HG02870 (cell line): ENCODE measurements around the gene TRAPPC2.
"Not testable (repeated sequence)": the region's sequence is repeated elsewhere in the genome, so short reads cannot be mapped to it uniquely, and the experiment has no call there.

ENCODE experiments used
- ATAC-seq: cut with Tn5 transposase; IDR thresholded peaks from one replicate; pipeline ENCODE4 v1.9.1; 2021; ENCODE audit warnings: mild to moderate bottlenecking, moderate library complexity; ENCODE audit not compliant: unreplicated experiment

Gene TRAPPC2

GRCh38 chrX:13699183-13699826 is 35.1 kb downstream of the TRAPPC2 start:
- peak; percentile 45 for ATAC-seq

- no peak for ATAC-seq
Measured at GRCh38 chrX:13698432-13698831, 36.0 kb downstream of the TRAPPC2 start.

GRCh38 chrX:13697976-13698375 is 36.4 kb downstream of the TRAPPC2 start:
- ATAC-seq, result no peak

- no peak for ATAC-seq
Measured at GRCh38 chrX:13697455-13697854, 37.0 kb downstream of the TRAPPC2 start.

- no peak for ATAC-seq
Measured at GRCh38 chrX:13695601-13696115, 38.8 kb downstream of the TRAPPC2 start.

GRCh38 chrX:13694983-13695382 is 39.4 kb downstream of the TRAPPC2 start:
- no peak for ATAC-seq

GRCh38 chrX:13694359-13694758 is 40.1 kb downstream of the TRAPPC2 start:
- ATAC-seq, result no peak

GRCh38 chrX:13693341-13693961 is 41.0 kb downstream of the TRAPPC2 start:
- no peak for ATAC-seq

- ATAC-seq, result no peak
Measured at GRCh38 chrX:13692771-13693231, 41.6 kb downstream of the TRAPPC2 start.

- ATAC-seq, result no peak
Measured at GRCh38 chrX:13691841-13692371, 42.5 kb downstream of the TRAPPC2 start.

- ATAC-seq, result no peak
Measured at GRCh38 chrX:13690836-13691235, 43.6 kb downstream of the TRAPPC2 start.

- no peak for ATAC-seq
Measured at GRCh38 chrX:13689741-13690211, 44.6 kb downstream of the TRAPPC2 start.

- ATAC-seq, result peak; percentile 61
Measured at GRCh38 chrX:13688958-13689740, 45.3 kb downstream of the TRAPPC2 start, which contains the start of gene RAB9A. TSS of gene RAB9A (plus strand) at chrX:13689128. CDS start at chrX:13708747, 19,619 bp downstream.

- no peak for ATAC-seq
Measured at GRCh38 chrX:13688384-13688957, 45.9 kb downstream of the TRAPPC2 start.

GRCh38 chrX:13687203-13687602 is 47.2 kb downstream of the TRAPPC2 start:
- no peak for ATAC-seq

GRCh38 chrX:13685126-13685763 is 49.2 kb downstream of the TRAPPC2 start:
- no peak for ATAC-seq

GRCh38 chrX:13684361-13684760 is 50.1 kb downstream of the TRAPPC2 start:
- no peak for ATAC-seq

- no peak for ATAC-seq
Measured at GRCh38 chrX:13681595-13681994, 52.8 kb downstream of the TRAPPC2 start.

- ATAC-seq, result not testable (repeated sequence)
Measured at GRCh38 chrX:13679700-13680099, 54.7 kb downstream of the TRAPPC2 start.

- ATAC-seq, result no peak
Measured at GRCh38 chrX:13676885-13677284, 57.5 kb downstream of the TRAPPC2 start.
